ENCODE measurements around the gene PRR33.

Gene PRR33

DNA sequence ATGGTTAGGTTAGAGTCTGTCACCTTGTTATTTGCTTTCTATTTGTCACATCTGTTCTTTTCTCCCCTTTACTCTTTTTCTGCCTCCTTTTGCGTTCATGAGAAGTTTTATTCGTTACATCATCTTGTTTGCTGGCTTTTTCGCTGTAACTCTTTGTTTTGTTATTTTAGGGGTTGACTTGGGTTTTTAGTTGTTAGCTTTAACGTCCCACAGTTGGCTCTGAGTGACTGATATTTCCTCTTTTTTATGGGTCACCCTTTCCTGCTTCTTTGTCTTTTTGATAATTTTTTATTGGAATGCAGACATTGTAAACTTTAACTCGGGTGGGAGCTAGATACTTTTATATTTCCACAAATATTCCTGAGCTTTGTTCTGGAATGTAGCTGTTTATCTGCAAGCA lies 14.5 kb upstream of the PRR33 start:
- in situ Hi-C loops (cut with HindIII; ENCODE audit: low sequenced_read_pairs), result no loop called here
- no peak overlapping the region for H3K4me3 ChIP-seq (ENCODE audit: low read depth, low read length)
- DNase-seq (ENCODE audit: low read depth, low spot score), result no peak
- no peak for TF ChIP-seq CTCF (IDR thresholded peaks at IDR 0.05; ENCODE audit: low read depth, low read length)

DNA sequence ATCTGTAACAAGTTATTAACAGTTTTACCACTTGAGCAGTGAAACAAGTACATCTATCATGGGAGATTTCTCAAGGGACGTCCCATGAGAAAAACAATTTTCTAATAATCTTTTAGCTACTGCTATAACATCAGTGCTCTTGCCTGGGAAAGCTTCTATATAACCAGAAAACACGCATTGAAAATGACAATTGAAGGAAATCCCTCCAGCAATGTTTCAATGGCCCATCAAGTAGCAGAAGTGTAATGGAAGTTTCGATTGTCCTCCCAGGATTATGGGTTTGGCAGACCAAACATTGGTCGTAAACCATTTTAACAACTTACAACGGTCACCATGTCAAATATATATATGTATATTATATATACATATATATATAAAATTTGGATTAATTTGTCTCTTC lies 8.0 kb upstream of the PRR33 start:
- no peak overlapping the region for H3K4me3 ChIP-seq (ENCODE audit: low read depth, low read length)
- DNase-seq (ENCODE audit: low read depth, low spot score), result no peak
- in situ Hi-C loops (cut with HindIII; ENCODE audit: low sequenced_read_pairs), result no loop called here
- no peak for TF ChIP-seq CTCF (IDR thresholded peaks at IDR 0.05; ENCODE audit: low read depth, low read length)

DNA sequence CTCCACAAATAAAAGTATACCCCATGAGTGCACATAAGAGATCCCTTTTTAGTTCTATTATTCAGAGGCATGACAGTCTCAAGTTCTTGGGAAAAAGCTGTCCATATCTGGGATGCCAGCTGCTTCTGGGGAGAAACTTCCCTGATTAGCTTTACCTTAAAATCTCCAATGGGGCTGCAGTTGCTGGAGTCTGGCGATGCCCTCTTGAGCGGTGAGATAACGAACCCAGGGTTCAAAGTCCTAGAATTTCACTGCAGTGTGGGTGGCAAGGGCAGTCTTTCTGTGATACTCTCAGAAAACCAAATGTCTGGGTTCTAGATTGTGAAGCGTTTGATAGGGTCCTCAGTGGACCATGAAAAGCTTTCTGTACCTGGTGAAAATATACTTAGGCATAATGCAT lies 7.4 kb upstream of the PRR33 start:
- TF ChIP-seq CTCF (IDR thresholded peaks at IDR 0.05; ENCODE audit: low read depth, low read length), result no peak
- no peak for DNase-seq (ENCODE audit: low read depth, low spot score)
- H3K4me3 ChIP-seq (ENCODE audit: low read depth, low read length), result no peak overlapping the region
- in situ Hi-C loops (cut with HindIII; ENCODE audit: low sequenced_read_pairs), result no loop called here

GRCh38 chr11:1896923-1897322 lies 5.2 kb upstream of the PRR33 start:
- in situ Hi-C loops (cut with HindIII; ENCODE audit: low sequenced_read_pairs), result no loop called here

DNA sequence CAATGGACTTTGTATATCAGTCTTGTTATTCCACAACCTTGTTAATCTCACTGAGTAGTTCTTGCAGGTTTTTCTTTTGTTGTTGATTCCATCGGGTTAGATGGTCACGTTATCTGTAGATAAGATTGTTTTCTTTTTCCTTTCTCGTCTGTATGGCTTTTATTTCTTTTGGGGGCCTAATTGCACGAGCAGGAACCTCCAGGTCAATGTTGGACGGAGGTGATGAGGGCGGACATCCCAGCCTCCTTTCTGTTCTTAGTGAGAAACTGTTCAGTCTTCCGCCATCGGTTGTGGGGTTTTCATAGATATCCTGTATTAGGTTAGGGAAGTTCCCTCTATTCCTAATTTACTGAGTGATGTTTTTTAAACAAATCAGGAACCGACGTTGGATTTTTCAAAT lies 4.8 kb upstream of the PRR33 start:
- in situ Hi-C loops (cut with HindIII; ENCODE audit: low sequenced_read_pairs), result no loop called here
- no peak for TF ChIP-seq CTCF (IDR thresholded peaks at IDR 0.05; ENCODE audit: low read depth, low read length)
- H3K4me3 ChIP-seq (ENCODE audit: low read depth, low read length), result no peak overlapping the region
- DNase-seq (ENCODE audit: low read depth, low spot score), result no peak

More at GRCh38 chr11:1896923-1897322, 5.2 kb upstream of the PRR33 start:
- TF ChIP-seq CTCF (IDR thresholded peaks at IDR 0.05; ENCODE audit: low read depth, low read length), result no peak
- H3K4me3 ChIP-seq (ENCODE audit: low read depth, low read length), result no peak overlapping the region
- DNase-seq (ENCODE audit: low read depth, low spot score), result no peak

DNA sequence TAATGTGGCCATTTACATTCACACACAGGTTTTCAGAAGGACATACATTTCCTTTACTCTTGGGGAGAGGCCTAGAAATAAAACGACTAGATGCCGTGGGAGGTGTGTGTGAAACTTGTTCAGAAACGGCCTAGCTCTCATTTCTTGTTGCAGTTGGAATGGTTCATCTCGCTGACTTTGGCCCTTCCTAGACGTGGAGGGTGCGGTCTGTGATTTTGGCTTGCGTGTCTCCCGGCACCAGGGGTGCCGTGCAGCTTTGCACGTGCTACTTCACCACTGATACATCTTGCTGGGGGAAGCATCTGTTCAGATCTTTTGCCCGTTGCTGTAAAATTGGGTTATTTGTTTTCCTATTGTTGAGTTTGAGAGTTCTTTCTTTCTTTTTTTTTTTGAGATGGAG lies 3.1 kb upstream of the PRR33 start:
- DNase-seq (ENCODE audit: low read depth, low spot score), result no peak
- H3K4me3 ChIP-seq (ENCODE audit: low read depth, low read length), result no peak overlapping the region
- in situ Hi-C loops (cut with HindIII; ENCODE audit: low sequenced_read_pairs), result no loop called here
- TF ChIP-seq CTCF (IDR thresholded peaks at IDR 0.05; ENCODE audit: low read depth, low read length), result no peak

Measured in astrocyte of the spinal cord (primary cell).